Measurements from ENCODE around the gene GRIK3. TPM values are rescaled to one million over a fixed set of nuclear protein-coding genes. Genes with fewer than 3 reads are reported as not detected.
A peak's percentile ranks its signal among the peaks of the same experiment; 100 is the strongest.

Gene GRIK3
- total RNA-seq, 1 experiment from 2014 or later = 0.17 TPM

GRCh38 chr1:36880155-36881067, 153.9 kb downstream of the GRIK3 start:
- no peak for DNase-seq (ENCODE audit: low read depth)

DNA sequence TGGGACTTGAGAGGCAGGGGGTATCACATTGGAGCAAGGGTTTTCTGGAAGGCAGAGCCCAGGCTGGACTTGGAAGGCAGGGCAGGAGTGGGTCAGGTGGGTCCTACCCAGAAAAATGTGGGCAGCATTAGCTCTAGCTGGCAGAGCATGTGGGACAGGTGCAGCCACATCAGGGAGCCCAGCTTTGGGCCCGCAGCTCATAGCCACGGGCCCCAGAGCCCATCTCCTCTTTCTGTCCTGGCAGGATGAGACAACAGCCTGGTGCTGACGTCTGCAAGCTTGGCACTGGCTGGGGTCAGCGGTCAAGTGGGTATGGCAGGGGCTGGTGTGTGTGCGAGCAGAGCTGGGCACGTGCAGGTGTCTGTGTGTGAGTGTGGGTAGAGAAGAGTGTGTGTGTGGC, 154.7 kb downstream of the GRIK3 start:
- DNase-seq (ENCODE audit: low read depth) = peak; percentile 0

- DNase-seq (ENCODE audit: low read depth) = no peak
Observed at GRCh38 chr1:36876990-36877389, 157.3 kb downstream of the GRIK3 start.

DNA sequence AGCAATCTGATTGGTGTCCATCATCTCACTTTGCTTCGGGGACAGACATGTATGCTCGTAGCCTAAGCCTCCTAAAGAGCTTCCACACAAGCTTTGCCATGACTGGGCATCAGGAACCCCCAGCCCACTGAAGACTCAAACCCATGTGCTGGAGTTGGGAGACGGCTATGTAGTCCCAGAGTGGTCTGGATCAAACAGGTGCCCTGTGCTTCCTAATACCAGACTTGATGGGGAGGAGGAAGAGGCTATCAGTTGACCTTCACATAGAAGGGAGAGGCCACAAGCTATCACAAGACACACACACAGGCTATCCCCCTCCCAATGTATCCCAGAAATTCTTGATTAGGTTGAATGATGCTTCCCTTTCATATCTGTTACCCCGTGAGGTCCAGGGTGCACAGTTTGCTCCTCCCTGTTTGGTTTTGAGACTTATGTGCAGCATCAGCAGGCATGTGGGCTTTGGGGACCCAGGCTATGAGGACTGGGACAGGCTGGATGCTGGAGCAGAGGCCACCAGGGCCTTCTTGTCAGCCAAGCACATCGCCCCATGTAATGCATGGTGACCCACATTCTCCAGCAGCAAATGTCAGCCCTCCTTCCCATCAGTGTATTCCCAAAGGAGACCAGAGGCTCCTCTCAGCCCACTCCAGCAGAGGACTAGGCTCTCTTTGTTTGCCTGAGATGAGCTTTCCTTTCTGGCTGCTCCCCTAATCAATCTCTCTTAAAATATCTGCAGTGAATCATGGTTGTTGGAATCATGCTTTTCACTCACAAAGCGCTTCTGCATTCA, 159.8 kb downstream of the GRIK3 start:
- DNase-seq (ENCODE audit: low read depth) = no peak

GRCh38 chr1:36872858-36873257, 161.5 kb downstream of the GRIK3 start:
- DNase-seq (ENCODE audit: low read depth) = no peak

DNA sequence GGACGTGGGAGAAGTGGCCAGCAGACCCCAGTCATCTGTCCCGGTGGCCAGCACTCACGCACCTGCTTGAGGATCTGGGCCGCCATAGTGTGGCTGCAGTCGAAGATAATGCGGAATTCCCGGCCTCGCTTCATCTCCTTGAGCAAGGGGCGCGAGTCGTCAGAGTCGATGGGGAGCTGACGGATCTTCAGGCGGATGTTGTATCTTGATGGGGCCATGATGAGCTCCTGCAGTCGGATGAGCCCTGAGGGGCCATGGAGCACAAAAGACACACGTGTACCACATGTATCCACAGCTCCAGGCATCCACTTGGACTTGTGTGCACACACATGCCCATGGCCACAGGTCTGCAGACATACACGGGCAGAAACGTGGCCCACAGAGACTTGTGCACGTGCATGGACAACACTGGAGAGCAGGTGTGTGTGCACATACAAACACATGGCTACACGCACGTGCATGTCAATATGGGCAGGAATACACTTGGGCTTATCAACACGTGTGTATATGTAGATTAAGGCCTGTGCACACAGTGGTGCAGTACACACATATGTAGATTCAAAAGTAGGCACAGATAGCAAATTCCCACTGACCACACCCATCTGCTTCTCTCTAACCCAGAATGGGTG, 162.1 kb downstream of the GRIK3 start:
- DNase-seq (ENCODE audit: low read depth) = no peak

DNA sequence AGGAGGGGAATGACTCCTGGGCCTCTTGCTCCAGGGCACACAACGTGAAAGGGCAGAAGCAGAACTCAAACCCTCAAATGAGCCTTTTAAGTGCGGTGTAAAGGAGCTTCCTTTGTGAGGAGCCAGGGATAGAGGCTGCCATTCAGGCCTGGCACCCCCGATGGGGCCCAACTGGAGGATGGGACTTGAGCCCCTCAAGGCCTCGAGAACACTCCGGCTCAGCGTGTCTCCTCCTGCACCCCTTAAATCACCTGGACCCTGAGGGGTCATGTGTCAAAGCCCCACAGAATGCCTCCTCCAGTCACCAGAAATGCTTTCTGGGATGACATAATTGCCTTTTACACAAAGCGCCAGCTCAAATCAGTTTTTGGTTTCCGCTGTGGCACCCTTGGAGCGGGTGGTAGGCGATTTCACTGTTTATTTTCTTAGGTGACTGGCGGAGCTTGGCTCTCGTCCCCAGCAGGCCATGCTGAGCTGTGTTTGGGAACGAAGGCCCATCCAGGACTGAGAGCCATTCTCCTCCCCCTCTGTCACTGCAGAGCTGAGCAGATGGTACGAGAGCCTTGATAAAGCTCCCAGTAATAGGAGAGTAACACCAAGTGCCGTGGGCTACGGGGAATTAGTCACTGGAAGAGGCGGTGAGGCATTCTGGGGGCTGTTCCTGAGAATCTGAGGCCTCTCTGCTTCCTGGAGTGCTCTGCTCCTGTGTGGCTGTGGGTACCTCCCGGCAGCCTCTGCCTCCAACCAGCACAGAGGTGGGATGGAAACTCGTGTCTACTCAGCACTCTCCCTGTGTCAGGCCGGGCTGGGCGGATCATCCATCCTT, 163.0 kb downstream of the GRIK3 start:
- peak; percentile 96 for DNase-seq (ENCODE audit: low read depth)

DNA sequence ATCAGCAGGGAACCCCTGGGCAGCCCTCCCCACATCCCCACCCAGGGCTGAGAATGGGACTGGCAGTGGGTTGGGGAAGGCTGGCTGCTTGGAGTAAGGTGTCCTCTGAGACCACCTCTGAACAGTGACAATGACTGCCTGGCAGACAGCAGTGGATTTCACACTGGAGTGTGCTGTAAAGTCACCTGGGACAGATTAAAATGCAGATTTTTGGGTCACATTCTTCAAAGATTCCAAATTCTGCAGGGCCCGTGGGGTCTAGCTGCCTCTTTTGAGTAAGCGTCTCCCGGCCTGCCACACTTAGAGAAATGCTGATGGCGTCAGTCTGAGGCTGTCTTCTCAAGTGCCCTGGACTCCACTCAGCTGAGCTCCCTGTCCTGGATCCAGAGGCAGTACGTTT, 164.5 kb downstream of the GRIK3 start:
- DNase-seq (ENCODE audit: low read depth) = no peak

DNA sequence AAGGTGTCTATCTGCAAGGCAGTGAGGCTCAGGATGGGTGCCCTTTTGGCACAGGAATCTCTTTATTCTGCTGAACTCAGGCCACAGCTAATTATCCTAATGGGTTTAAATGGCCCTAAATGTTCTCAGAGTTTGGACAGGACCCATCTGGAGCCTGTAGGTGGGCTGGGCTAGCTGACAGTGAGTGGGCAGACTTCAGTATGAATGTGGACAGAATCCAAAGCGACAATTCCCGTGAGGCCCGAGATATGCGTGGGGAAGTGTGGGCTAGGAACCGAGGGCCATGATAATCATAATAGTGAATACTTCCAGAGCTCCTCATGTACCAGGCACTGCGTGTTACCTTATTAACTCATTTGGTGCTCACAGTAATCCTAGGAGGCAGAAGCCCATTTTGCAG, 165.3 kb downstream of the GRIK3 start:
- DNase-seq (ENCODE audit: low read depth) = no peak

- no peak for DNase-seq (ENCODE audit: low read depth)
Observed at GRCh38 chr1:36867575-36867974, 166.7 kb downstream of the GRIK3 start.

- DNase-seq (ENCODE audit: low read depth) = no peak
Observed at GRCh38 chr1:36866169-36866814, 168.0 kb downstream of the GRIK3 start.

- DNase-seq (ENCODE audit: low read depth) = no peak
Observed at GRCh38 chr1:36865602-36865900, 168.8 kb downstream of the GRIK3 start.

- peak; percentile 48 for DNase-seq (ENCODE audit: low read depth)
Observed at GRCh38 chr1:36864823-36865601, 169.3 kb downstream of the GRIK3 start.

DNA sequence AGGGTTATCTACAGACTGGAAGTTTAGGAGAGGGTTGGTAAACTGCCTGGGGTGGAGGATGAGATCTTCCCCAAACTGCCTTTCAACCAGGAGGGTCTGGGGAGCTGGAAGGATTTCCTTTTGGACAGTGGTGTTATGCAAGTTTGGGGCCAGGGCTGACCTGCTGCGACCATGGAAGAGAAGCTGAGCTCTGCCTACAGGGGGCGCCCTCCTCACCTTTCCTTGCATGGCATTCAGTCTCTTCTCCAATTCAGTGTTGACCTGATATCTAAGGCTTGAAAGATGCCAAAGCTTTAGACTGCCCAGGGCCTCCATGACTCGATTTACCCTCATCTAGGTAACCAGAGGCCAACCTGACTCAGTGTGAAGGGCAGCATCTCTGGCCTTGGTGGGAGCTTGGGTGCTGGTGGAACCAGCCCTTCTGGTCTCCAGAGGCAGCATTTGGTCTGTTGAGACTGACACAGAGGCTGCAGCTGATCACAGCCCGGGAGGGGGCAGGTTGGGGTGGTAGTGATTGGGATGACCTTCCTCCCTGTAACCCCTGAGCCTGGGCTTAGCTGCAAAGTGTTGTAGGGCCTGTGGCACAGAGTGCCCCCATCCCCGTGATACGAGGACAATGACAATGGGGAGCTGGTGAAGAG, 170.0 kb downstream of the GRIK3 start:
- DNase-seq (ENCODE audit: low read depth) = peak; percentile 36

DNA sequence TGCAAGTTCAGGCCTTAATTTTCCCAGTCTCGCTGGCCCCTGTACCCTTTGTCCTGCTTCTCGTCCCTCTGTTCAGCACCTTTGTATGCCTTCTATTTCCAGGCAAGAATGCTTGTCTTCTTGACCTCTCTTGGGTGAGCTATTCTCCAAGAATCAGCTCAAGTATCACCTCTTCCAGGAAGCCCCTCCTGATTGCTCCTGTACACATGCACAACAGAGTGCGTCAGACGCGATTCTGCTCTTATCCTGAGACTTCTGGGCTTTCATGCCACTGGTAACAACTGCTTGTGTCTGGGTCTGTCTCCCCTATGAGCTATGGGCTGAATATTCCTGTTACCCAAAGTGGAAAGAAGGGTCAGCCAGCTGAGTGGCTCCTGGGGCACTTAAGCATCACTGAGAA, 170.8 kb downstream of the GRIK3 start:
- no peak for DNase-seq (ENCODE audit: low read depth)

- DNase-seq (ENCODE audit: low read depth) = peak; percentile 63
Observed at GRCh38 chr1:36863061-36863460, 171.3 kb downstream of the GRIK3 start.

DNA sequence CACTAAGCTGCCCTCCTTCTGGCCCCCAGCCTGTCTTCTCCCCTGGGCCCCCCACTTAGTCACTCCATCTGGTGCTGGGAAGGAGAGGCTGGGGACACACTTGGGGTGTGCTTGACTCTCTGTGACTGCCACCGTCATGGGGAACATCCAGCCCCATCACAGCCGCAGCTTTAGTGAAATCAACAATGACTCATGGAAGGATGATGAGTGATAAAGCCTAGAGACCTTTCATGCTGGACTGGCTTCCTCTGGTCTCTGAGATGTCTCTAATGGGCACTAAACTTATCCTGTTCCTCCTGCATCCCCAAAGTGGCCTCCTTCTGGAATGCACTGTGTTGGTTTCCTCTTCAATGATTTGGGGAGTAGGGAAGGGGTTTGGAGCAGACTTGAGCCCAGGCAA, 172.9 kb downstream of the GRIK3 start:
- peak; percentile 42 for DNase-seq (ENCODE audit: low read depth)

DNA sequence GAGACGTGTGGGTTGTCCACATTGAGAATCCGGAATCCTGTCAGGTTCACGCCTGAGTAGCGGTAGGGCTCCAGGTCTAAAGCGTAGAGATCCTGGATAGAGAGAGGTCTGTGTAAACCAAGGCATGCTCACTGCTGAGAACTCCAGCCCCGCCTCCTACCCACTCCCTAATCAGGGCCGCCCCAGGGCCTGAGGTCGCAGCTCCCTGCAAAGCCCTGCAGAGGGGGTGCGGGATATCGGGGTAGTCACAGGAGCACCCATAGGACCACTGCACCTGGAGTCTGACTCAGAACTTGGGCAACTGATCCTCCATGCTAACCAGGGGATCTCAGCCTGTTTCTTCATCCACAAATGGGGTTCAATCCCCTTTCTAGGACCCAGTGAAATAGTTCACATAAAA, 174.4 kb downstream of the GRIK3 start:
- DNase-seq (ENCODE audit: low read depth) = no peak

- DNase-seq (ENCODE audit: low read depth) = no peak
Observed at GRCh38 chr1:36858981-36859380, 175.3 kb downstream of the GRIK3 start.

DNA sequence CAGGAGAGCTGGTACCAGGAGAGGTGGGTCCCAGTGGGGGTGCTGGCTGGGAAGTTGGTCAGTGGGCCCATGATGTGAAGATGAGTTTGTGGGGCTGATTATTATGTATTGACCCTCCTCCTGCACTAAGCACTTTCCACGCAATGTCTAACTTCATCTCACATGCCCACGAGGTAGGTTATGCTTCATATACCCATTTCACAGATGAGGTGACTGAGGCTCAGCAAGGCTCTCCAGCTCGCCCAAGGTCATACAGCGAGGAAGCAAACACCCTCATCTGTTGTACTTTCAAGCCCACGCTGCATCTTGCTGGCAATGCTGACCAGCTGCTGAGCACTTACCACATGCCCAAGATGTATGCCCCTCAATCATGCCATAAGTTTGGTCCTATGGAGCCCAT, 175.8 kb downstream of the GRIK3 start:
- DNase-seq (ENCODE audit: low read depth) = no peak
